PC-3 (cell line): ENCODE data around the gene LRRC57. TPM values are rescaled to one million over a fixed set of nuclear protein-coding genes. Genes with fewer than 3 reads are reported as not detected.

Source experiments
- ATAC-seq: fragments of 200-7000 bp; cut with Tn5 transposase; 2 replicates; pipeline ENCODE4 v1.9.1; 2020; ENCODE audit warnings: mild to moderate bottlenecking, moderate library complexity
- BruUV-seq: library from RNA; stranded (reverse); fragments of 400-500 nt; replicated peaks from 2 replicates; lab custom pipeline; 2021; lab: Mats Ljungman, UMichigan
- CTCF ChIA-PET: fragments of 300-600 bp; sonication (Branson Sonifier 250); formaldehyde crosslinking; loops from one replicate; lab custom pipeline; 2022; ENCODE audit warnings: antibody characterized with exemption; lab: Charles Lee
- POLR2A ChIA-PET: fragments of 300-600 bp; sonication (Branson Sonifier 250); formaldehyde crosslinking; loops from one replicate; lab custom pipeline; 2022; ENCODE audit warnings: antibody characterized with exemption; ENCODE audit not compliant: unreplicated experiment; lab: Charles Lee
- DNase-seq: peaks from one replicate; pipeline ENCODE4 v3.0.0-alpha.2; 2015
- H2AFZ ChIP-seq: fragments of 300-600 bp; sonication (generic); 2 replicates; pipeline ENCODE4 v1.6.0; 2016; ENCODE audit warnings: antibody characterized with exemption, low read length
- H3F3A ChIP-seq: fragments of 300-600 bp; sonication (generic); one replicate; pipeline ENCODE4 v1.6.0; 2017; ENCODE audit warnings: antibody characterized with exemption, low read length, control low read depth, mild to moderate bottlenecking; ENCODE audit not compliant: unreplicated experiment
- H3K27ac ChIP-seq: fragments of 300-600 bp; sonication (generic); 2 replicates; pipeline ENCODE4 v1.5.1; 2016; ENCODE audit warnings: mild to moderate bottlenecking, low read length
- H3K27me3 ChIP-seq: fragments of 300-600 bp; sonication (generic); 2 replicates; pipeline ENCODE4 v1.6.1; 2016; ENCODE audit warnings: low read length, mixed read lengths
- H3K36me3 ChIP-seq: fragments of 300-600 bp; sonication (generic); 2 replicates; pipeline ENCODE4 v1.6.1; 2016; ENCODE audit warnings: low read depth, mixed run types, low read length, mixed read lengths
- H3K4me1 ChIP-seq: fragments of 300-600 bp; sonication (generic); 2 replicates; pipeline ENCODE4 v1.5.1; 2016; ENCODE audit warnings: low read length; ENCODE audit not compliant: insufficient read depth
- H3K4me2 ChIP-seq: fragments of 300-600 bp; sonication (generic); 2 replicates; pipeline ENCODE4 v1.6.0; 2016; ENCODE audit warnings: low read length
- H3K4me3 ChIP-seq: fragments of 300-600 bp; sonication (generic); 2 replicates; pipeline ENCODE4 v1.5.1; 2016; ENCODE audit warnings: mild to moderate bottlenecking, low read length, mixed read lengths
- H3K79me2 ChIP-seq: fragments of 300-600 bp; sonication (generic); 2 replicates; pipeline ENCODE4 v1.6.1; 2017; ENCODE audit warnings: low read length, mixed read lengths
- H3K9ac ChIP-seq: fragments of 300-600 bp; sonication (generic); 2 replicates; pipeline ENCODE4 v1.6.0; 2016; ENCODE audit warnings: mild to moderate bottlenecking, low read length
- H3K9me2 ChIP-seq: fragments of 300-600 bp; sonication (generic); replicated peaks from 2 replicates; pipeline ENCODE4 v1.6.1; 2016; ENCODE audit warnings: mixed run types, low read length, mixed read lengths
- H3K9me3 ChIP-seq: fragments of 300-600 bp; sonication (generic); 2 replicates; pipeline ENCODE4 v1.6.1; 2016; ENCODE audit warnings: low read length, mixed read lengths
- H4K20me1 ChIP-seq: fragments of 300-600 bp; sonication (generic); 2 replicates; pipeline ENCODE4 v1.6.1; 2016; ENCODE audit warnings: low read length, mixed read lengths
- EZH2 ChIP-seq: fragments of 300-600 bp; sonication (generic); IDR thresholded peaks from one replicate; pipeline ENCODE4 v1.6.1; 2017; ENCODE audit warnings: antibody characterized with exemption, mild to moderate bottlenecking, low read length; ENCODE audit not compliant: unreplicated experiment
- EZH2phosphoT487 ChIP-seq: fragments of 300-600 bp; sonication (generic); IDR thresholded peaks from 2 replicates; pipeline ENCODE4 v1.6.1; 2018; ENCODE audit warnings: mild to moderate bottlenecking, antibody characterized with exemption, low read length, borderline replicate concordance
- intact Hi-C: fragments of 100-400 bp; cut with micrococcal nuclease; formaldehyde crosslinking; loops from 2 replicates; pipeline ENCODE4 v1.9.0; 2023
- total RNA-seq: library from RNA; depleted of rRNA; stranded (reverse); fragments of >200 nt; gene quantifications from 2 replicates; pipeline ENCODE4 v1.2.3, GENCODE V29; 2014
- TF ChIP-seq, protein P1 (sequence below): fragments of 300-600 bp; sonication (generic); conservative IDR thresholded peaks from 2 replicates; pipeline ENCODE4 v1.5.1; 2017; ENCODE audit warnings: antibody characterized with exemption, low read depth, mild to moderate bottlenecking, low read length

Gene LRRC57
- total RNA-seq, 1 experiment from 2014 or later: 9.1 TPM

DNA sequence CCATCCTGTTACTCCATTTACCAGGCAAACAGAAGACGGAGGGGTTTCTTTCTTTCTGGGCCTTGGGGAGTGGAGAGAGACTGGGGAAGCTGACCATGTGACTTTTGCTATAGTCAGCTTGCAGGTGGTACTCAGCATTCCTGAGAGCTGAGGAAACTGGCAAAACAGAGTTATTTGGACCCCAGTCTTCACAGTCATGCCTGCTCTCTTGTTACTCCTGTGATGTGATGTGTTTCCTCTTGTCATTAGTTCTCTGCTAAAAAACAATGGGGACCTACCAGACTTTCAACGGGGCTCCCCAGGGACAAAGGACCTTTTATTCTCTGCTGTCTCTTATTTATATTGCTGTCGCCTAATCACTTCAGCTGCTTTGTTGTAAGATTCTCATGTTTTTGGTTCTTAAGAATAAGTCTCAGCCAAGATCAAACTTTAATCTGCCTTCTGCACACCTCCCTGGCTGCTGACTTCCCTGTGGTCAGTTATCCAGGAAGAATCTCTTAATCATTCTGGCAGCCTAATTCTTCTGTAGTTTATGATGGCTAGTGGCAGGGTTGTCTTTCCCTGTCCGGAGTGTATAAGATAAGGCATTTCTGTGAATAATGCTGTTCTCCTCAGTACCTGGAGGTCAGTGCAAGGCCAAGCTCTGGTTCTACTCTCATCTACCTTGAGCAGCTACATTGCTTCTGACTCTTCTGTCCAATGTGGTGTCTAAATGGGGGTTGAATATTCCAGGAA is 35.6 kb upstream of the LRRC57 start:
- Histone ChIP-seq H4K20me1 (no peaks in the 10 kb centered on the region), H3K9me3 (no peaks in the 10 kb centered on the region), H3K9me2 (no peaks in the 10 kb centered on the region), H3K4me1 (peaks cover 5% of the 10 kb centered on the region; the same call in 1 of the 2 replicates), H3F3A (no peaks in the 10 kb centered on the region), H3K4me3 (no peak overlapping the region), H3K36me3 (no peaks in the 10 kb centered on the region), H2AFZ (no peak overlapping the region), H3K79me2 (no peaks in the 10 kb centered on the region), H3K9ac (no peak overlapping the region), H3K27ac (no peak overlapping the region), H3K4me2 (no peak overlapping the region), H3K27me3 (no peaks in the 10 kb centered on the region)
- POLR2A ChIA-PET: no interaction called here
- DNase-seq (no peak), ATAC-seq (no peak)
- BruUV-seq: no TSS peak
- intact Hi-C loops: loop anchor here (5.0 kb wide), 1 partner anchor 37 kb away; the partner anchor contains the start of genes HAUS2 and LRRC57
- CTCF ChIA-PET: no interaction called here
- TF ChIP-seq, protein P1, sequence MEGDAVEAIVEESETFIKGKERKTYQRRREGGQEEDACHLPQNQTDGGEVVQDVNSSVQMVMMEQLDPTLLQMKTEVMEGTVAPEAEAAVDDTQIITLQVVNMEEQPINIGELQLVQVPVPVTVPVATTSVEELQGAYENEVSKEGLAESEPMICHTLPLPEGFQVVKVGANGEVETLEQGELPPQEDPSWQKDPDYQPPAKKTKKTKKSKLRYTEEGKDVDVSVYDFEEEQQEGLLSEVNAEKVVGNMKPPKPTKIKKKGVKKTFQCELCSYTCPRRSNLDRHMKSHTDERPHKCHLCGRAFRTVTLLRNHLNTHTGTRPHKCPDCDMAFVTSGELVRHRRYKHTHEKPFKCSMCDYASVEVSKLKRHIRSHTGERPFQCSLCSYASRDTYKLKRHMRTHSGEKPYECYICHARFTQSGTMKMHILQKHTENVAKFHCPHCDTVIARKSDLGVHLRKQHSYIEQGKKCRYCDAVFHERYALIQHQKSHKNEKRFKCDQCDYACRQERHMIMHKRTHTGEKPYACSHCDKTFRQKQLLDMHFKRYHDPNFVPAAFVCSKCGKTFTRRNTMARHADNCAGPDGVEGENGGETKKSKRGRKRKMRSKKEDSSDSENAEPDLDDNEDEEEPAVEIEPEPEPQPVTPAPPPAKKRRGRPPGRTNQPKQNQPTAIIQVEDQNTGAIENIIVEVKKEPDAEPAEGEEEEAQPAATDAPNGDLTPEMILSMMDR: no peak
- TF ChIP-seq EZH2phosphoT487: no peak
- no peak for TF ChIP-seq EZH2

DNA sequence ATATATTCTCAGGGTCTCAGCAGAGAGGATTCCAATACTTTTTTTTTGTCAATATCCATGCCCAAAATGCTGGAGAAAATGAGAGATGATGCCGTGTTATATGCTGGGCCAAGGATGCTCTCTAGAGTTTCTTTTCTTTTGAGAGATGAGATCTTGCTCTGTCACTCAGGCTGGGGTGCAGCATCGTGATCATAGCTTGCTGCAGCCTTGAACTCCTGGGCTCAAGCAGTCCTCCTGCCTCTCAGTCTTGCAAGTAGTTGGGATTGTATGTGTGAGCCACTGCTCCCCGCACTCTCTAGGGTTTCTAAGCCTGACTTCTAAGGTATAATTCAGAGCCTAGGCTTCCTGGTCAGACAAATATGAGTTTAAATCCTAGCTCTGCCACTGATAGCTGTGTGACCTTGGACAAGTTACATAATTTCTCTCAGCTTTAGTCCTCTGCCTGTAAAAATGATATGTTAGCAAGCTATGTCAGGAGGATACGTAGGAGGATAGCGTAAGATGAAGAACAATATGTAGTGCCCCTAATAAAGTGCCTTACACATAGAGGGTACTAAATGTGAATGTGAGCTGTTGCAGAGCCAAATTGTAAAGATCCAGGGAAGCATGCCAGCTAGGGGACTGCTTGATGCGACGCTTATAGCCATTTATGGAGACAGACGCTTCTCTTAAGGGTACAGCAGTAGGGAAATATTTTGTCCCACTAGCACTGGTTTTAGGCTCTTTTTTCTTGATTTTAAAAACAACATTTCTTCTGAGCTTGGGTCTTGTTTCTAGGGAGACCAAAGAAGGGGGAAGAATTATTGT is 34.2 kb upstream of the LRRC57 start:
- no peak for ATAC-seq
- Histone ChIP-seq H3K9ac (no peak overlapping the region), H3K9me2 (no peaks in the 10 kb centered on the region), H3K4me2 (no peak overlapping the region), H3K9me3 (no peaks in the 10 kb centered on the region), H3K79me2 (no peaks in the 10 kb centered on the region), H3K36me3 (no peaks in the 10 kb centered on the region), H3K27ac (no peak overlapping the region), H3K27me3 (no peaks in the 10 kb centered on the region), H2AFZ (no peak overlapping the region), H3K4me1 (peaks cover 5% of the 10 kb centered on the region; the same call in 1 of the 2 replicates), H3F3A (no peaks in the 10 kb centered on the region), H3K4me3 (no peak overlapping the region), H4K20me1 (no peaks in the 10 kb centered on the region)
- TF ChIP-seq EZH2phosphoT487 (no peak), EZH2 (no peak)
- TF ChIP-seq, protein P1: no peak
- DNase-seq: no peak
- ChIA-PET POLR2A (no interaction called here), CTCF (no interaction called here)
- BruUV-seq: no TSS peak
- intact Hi-C loops: loop anchor here (5.0 kb wide), 1 partner anchor 35 kb away; the partner anchor contains the start of genes HAUS2 and LRRC57
